MCF 10A (cell line): ENCODE data around the gene TBC1D14. TPM values are rescaled to one million over a fixed set of nuclear protein-coding genes. Genes with fewer than 3 reads are reported as not detected.

Source experiments
- BruUV-seq: library from RNA; stranded (reverse); fragments of 400-500 nt; replicated peaks from 2 replicates; lab custom pipeline; 2021; lab: Mats Ljungman, UMichigan
- CTCF ChIA-PET: fragments of 300-600 bp; sonication (Branson Sonifier 250); formaldehyde crosslinking; extraction: SDS; loops from one replicate; lab custom pipeline; 2021; ENCODE audit warnings: antibody characterized with exemption, inconsistent platforms; lab: Yijun Ruan, JAX
- POLR2A ChIA-PET: fragments of 300-600, 350-650 bp; sonication (Branson Sonifier 250); formaldehyde crosslinking; extraction: SDS; loops from one replicate; lab custom pipeline; 2020; ENCODE audit warnings: antibody characterized with exemption, inconsistent platforms; lab: Yijun Ruan, JAX
- DNase-seq: peaks from one replicate; pipeline ENCODE4 v3.0.0-alpha.2; 2018; ENCODE audit not compliant: unreplicated experiment
- H3K27ac Mint-ChIP-seq: one replicate; pipeline ENCODE4 v1.8.0; 2022; ENCODE audit warnings: mild to moderate bottlenecking, low read depth, mixed read lengths; ENCODE audit not compliant: unreplicated experiment
- H3K27me3 Mint-ChIP-seq: one replicate; pipeline ENCODE4 v1.8.0; 2022; ENCODE audit warnings: mixed read lengths; ENCODE audit not compliant: insufficient read depth, unreplicated experiment
- H3K36me3 Mint-ChIP-seq: one replicate; pipeline ENCODE4 v1.8.0; 2022; ENCODE audit warnings: mild to moderate bottlenecking, moderate library complexity, mixed read lengths; ENCODE audit not compliant: insufficient read depth, unreplicated experiment
- H3K4me1 Mint-ChIP-seq: one replicate; pipeline ENCODE4 v1.8.0; 2022; ENCODE audit warnings: mixed read lengths; ENCODE audit not compliant: insufficient read depth, unreplicated experiment
- H3K4me3 Mint-ChIP-seq: one replicate; pipeline ENCODE4 v1.8.0; 2022; ENCODE audit warnings: mild to moderate bottlenecking, moderate library complexity, mixed read lengths; ENCODE audit not compliant: unreplicated experiment
- H3K9me3 Mint-ChIP-seq: one replicate; pipeline ENCODE4 v1.8.0; 2022; ENCODE audit warnings: mixed read lengths; ENCODE audit not compliant: unreplicated experiment
- CTCF ChIP-seq: fragments of 200-600 bp; IDR thresholded peaks from one replicate; pipeline ENCODE4 v1.8.0; 2022; ENCODE audit warnings: antibody characterized with exemption, mild to moderate bottlenecking; ENCODE audit not compliant: unreplicated experiment
- intact Hi-C: fragments of 100-400 bp; cut with micrococcal nuclease; formaldehyde crosslinking; loops from 2 replicates; pipeline ENCODE4 v1.14.1; 2022
- total RNA-seq: library from RNA; stranded (reverse); gene quantifications from 2 replicates; pipeline ENCODE4 v1.2.3, GENCODE V29; 2022

Gene TBC1D14
- total RNA-seq, 1 experiment from 2014 or later = 55.1 TPM

GRCh38 chr4:7044137-7044930 is 134.7 kb downstream of the TBC1D14 start:
- BruUV-seq = no TSS peak
- ChIA-PET POLR2A (interaction anchor here (1.0 to 8.3 kb wide), 12 partner anchors 12 to 370 kb away, joined by 3 to 165 read pairs (median 8); partner anchors contain the start of gene GRPEL1), CTCF (interaction anchor here (0.5 to 8.7 kb wide), 15 partner anchors 11 to 1346 kb away, joined by 3 to 98 read pairs (median 4); partner anchors contain the start of gene GRPEL1)
- H3K36me3 Mint-ChIP-seq = peaks cover 10% of the 10 kb centered on the region
- no peak for TF ChIP-seq CTCF
- H3K4me1 Mint-ChIP-seq = peaks cover 39% of the 10 kb centered on the region
- DNase-seq = no peak
- intact Hi-C loops = loop anchor here (5.0 kb wide), 1 partner anchor 72 kb away; no protein-coding TSS in a partner anchor
- peak overlapping the region; percentile 88 for H3K4me3 Mint-ChIP-seq
- H3K9me3 Mint-ChIP-seq = no peaks in the 10 kb centered on the region
- no peaks in the 10 kb centered on the region for H3K27me3 Mint-ChIP-seq
- H3K27ac Mint-ChIP-seq = peak overlapping the region; percentile 6

GRCh38 chr4:7045553-7045952 is 135.9 kb downstream of the TBC1D14 start:
- H3K36me3 Mint-ChIP-seq = peaks cover 16% of the 10 kb centered on the region
- intact Hi-C loops = loop anchor here (1.0 kb wide), 1 partner anchor 21 kb away; no protein-coding TSS in a partner anchor
- no peak for DNase-seq
- TF ChIP-seq CTCF = no peak
- BruUV-seq = no TSS peak
- H3K27ac Mint-ChIP-seq = peak overlapping the region; percentile 6
- H3K4me3 Mint-ChIP-seq = peak overlapping the region; percentile 88
- ChIA-PET CTCF (interaction anchor here (0.6 to 8.7 kb wide), 8 partner anchors 10 to 159 kb away, joined by 3 to 98 read pairs (median 4); partner anchors contain the start of gene GRPEL1), POLR2A (interaction anchor here (0.6 to 8.3 kb wide), 11 partner anchors 11 to 381 kb away, joined by 3 to 165 read pairs (median 5); partner anchors contain the start of gene GRPEL1)
- H3K4me1 Mint-ChIP-seq = peaks cover 39% of the 10 kb centered on the region
- no peaks in the 10 kb centered on the region for H3K27me3 Mint-ChIP-seq
- H3K9me3 Mint-ChIP-seq = no peaks in the 10 kb centered on the region

- POLR2A ChIA-PET = interaction anchor here (0.6 to 8.3 kb wide), 8 partner anchors 10 to 59 kb away, joined by 3 to 165 read pairs (median 18); partner anchors contain the start of gene GRPEL1
- Mint-ChIP-seq H3K4me3 (peak overlapping the region; percentile 88), H3K27me3 (no peaks in the 10 kb centered on the region), H3K9me3 (no peaks in the 10 kb centered on the region), H3K4me1 (peaks cover 39% of the 10 kb centered on the region), H3K27ac (peak overlapping the region; percentile 31), H3K36me3 (peaks cover 17% of the 10 kb centered on the region)
- CTCF ChIA-PET = interaction anchor here (0.6 to 8.7 kb wide), 5 partner anchors 20 to 160 kb away, joined by 3 to 98 read pairs (median 4); partner anchors contain the start of gene GRPEL1
- BruUV-seq = no TSS peak
- no peak for TF ChIP-seq CTCF
- intact Hi-C loops = loop anchor here (1.0 kb wide), 1 partner anchor 20 kb away; no protein-coding TSS in a partner anchor
- DNase-seq = no peak
Observed at GRCh38 chr4:7045961-7046921, 136.6 kb downstream of the TBC1D14 start.
